ENCODE measurements around the gene RNF167.

RNF167 gene

DNA sequence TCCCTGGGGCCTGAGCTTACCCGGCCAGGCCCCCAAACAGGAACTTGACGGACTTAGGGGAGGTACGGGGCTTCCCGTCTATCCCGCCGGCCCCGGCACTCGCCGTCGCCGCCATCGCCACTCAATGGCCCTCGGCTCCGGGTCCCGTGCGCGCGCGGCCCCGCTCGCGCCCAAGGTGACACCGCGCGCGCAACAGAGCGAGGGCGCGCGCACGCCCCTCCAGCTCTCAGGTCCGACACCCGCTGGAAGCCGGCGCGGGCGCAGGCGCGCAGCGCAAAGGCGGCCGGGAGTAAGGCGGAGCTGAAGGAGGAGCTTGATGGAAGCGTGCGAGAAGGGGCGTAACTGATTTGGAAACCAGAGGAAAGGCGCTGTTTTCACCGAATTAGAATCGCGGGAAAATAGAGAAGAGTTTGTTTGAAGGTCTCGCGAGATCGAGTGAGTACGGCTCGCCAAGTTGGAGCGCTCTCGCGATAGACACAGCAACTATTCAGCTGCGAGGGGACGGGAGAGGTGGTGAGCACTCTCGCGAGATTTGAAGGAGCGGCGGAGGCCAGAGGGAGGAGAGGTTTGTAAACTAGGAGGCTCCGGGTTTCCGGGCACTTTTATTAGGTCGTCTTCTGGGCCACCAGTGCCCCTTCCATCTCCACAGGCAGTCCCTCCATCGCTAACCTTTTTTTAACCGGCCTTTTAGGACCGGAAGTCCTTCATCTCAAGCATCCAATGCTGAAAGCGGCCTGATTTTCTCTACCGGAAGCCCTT, at the start of gene RNF167, which contains the start of gene SLC25A11:
TSS of gene RNF167 (plus strand) at position 473 of the 759 bp plus-strand sequence. CDS start 642 bp downstream, outside the sequence.
TSS of gene SLC25A11 (minus strand) at position 251 of the 759 bp plus-strand sequence. CDS start at position 115, 136 bp downstream.
- peak; percentile 73 to 99 (median 96) for DNase-seq

DNA sequence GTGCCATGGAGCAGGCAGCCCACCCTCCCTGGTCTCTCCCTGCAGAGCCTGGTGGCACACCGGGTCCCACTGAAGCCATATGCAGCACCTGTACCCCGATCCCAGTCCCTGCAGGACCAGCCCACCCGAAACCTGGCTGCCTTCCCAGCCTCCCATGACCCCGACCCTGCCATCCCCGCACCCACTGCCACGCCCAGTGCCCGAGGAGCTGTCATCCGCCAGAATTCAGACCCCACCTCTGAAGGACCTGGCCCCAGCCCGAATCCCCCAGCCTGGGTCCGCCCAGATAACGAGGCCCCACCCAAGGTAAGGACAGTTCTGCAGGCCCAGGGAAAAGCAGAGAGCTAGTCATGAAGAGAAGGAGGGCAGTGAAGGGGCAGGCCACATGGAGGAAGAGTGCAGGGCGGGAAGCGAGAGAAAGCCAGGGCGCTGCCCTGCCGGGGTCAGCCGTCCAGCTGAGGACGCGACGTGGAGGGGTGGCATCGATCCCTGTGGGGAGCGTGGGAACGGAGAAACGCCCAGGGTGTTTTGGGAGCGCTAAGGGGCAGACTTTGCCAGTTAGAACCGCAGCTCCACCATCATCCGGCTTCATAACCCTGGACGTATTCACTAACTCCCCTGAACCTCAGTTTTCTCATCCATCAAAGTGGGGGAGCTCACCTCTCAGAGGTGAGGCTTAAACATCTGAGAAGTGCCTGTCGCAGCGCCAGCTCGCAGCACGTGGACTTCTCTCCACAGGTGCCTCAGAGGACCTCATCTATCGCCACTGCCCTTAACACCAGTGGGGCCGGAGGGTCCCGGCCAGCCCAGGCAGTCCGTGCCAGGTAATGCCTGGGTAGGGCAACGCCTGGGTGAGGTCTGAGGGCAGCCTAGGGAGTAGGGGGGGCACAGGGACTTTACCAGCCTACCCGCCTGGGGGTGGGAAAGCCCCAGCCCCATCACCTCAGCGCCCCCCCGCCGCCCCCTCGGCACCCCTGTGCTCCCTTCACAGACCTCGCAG, 48.4 kb upstream of the RNF167 start:
- DNase-seq = no peak

DNA sequence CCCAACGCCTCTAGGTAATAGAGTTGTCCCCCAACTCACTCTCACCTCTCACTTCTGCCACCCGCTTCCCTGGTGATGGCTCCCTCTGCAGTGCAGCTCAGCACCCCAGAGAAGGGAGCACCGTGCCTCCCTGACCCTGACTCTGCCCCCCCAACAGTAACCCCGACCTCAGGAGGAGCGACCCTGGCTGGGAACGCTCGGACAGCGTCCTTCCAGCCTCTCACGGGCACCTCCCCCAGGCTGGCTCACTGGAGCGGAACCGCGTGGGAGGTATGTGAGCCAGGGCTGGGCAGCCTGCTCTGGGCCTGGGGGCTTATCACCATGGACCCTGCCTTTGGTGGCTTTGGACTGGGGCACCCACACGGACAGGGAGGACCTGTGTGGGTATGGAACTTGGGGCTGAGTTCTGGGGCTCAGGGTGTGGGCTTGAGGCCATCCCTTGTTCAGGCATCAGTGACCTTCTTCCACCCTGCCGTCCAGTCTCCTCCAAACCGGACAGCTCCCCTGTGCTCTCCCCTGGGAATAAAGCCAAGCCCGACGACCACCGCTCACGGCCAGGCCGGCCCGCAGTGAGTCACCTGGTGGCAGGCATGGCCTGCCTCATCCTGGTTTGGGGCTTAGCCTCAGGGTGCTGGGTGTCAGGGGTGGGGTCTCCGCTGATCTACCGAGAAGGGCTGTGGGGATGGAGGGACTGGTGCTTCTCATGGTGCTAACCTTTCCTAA, 47.4 kb upstream of the RNF167 start:
- DNase-seq = no peak

DNA sequence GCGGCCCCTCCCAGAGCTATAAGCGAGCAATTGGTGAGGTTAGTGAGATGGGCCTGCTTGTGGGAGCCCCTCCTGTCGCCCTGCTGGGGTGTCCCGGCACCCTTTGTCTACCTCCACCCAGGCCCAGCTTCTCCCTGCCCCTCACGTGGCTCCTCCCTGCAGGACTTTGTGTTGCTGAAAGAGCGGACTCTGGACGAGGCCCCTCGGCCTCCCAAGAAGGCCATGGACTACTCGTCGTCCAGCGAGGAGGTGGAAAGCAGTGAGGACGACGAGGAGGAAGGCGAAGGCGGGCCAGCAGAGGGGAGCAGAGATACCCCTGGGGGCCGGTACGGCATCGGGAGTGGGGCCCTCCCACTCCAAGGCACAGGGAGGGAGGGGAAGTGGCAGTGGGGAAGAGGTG, 46.8 kb upstream of the RNF167 start:
- DNase-seq = no peak

DNA sequence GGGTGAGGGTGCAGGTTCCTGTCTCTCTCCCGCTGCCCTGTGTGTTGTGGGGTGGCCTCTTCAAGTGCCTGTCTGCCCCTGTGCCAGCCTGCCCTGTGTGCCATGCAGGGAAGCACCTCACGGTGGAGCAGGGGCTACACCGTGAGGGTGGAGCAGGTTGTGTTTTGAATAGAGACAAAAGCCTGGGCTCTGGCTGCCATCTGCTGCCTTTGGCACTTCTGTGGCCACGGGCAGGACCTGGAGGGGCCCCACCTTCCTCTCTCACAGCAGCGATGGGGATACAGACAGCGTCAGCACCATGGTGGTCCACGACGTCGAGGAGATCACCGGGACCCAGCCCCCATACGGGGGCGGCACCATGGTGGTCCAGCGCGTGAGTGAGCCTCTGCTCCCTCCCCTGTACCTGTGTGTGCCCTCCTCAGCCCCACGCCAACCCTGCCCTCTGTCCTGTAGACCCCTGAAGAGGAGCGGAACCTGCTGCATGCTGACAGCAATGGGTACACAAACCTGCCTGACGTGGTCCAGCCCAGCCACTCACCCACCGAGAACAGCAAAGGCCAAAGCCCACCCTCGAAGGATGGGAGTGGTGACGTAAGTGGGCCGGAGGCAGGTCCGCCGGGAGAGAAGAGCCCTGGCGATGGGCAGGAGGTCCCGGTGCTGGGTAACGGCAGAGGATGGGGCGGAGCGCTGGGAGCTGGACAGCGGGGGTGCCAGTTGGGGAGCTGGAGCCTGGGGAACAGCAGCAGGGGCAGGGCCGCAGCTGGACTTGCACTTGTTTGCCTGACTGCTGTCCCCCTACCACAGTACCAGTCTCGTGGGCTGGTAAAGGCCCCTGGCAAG, 46.1 kb upstream of the RNF167 start:
- no peak for DNase-seq

DNA sequence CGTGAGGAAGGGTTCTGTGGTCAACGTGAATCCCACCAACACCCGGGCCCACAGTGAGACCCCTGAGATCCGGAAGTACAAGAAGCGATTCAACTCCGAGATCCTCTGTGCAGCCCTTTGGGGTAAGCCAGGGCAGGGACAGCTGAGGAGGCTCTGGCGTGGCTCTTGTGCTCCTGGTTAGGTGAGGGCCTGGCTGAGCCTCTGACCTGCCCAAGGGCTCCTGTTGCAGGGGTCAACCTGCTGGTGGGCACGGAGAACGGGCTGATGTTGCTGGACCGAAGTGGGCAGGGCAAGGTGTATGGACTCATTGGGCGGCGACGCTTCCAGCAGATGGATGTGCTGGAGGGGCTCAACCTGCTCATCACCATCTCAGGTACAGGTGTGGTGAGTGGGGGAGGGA, 44.9 kb upstream of the RNF167 start:
- no peak for DNase-seq

DNA sequence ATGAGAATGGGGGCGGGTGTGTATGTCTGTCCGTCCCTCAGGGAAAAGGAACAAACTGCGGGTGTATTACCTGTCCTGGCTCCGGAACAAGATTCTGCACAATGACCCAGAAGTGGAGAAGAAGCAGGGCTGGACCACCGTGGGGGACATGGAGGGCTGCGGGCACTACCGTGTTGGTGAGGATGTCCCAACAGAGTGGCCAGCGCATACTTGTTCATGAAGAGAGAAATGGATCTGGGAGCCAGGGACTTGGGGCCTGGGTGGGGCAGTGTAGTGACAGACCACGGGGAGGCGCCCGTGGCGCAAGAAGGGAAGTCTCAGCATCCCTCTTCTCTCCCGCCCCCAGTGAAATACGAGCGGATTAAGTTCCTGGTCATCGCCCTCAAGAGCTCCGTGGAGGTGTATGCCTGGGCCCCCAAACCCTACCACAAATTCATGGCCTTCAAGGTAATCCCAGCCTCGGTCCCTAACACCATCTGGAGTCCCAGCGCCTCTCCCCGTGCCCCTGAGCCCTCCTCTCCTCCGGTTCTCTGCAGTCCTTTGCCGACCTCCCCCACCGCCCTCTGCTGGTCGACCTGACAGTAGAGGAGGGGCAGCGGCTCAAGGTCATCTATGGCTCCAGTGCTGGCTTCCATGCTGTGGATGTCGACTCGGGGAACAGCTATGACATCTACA, 44.3 kb upstream of the RNF167 start:
- no peak for DNase-seq

DNA sequence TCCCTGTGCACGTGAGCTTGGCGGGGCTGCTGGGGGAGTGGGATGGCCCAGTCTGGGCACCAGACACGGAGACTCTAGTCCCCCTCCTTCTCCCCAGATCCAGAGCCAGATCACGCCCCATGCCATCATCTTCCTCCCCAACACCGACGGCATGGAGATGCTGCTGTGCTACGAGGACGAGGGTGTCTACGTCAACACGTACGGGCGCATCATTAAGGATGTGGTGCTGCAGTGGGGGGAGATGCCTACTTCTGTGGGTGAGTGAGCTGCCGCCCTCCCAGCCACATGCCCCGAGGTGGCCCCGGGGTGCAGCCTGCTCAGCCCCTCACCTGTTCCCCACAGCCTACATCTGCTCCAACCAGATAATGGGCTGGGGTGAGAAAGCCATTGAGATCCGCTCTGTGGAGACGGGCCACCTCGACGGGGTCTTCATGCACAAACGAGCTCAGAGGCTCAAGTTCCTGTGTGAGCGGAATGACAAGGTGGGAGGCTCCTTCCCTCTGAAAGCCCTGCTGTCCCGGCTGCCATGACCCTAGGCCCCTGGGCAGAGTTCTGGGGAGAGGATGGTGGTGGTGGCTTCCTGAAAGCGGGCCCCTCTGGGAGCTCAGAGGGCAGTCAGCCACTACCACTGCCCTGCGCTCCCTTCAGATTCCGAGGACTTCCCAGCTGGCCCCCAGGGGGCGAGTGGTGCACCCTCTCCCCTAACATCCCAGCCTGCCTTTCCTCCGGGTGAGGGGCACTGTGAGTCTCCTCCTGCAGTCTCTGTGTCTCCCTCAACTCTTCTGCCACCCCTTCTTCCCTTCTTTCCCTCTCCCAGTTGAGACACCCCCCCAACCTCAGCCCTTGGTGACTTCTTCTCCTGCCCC, 43.5 kb upstream of the RNF167 start:
- no peak for DNase-seq

DNA sequence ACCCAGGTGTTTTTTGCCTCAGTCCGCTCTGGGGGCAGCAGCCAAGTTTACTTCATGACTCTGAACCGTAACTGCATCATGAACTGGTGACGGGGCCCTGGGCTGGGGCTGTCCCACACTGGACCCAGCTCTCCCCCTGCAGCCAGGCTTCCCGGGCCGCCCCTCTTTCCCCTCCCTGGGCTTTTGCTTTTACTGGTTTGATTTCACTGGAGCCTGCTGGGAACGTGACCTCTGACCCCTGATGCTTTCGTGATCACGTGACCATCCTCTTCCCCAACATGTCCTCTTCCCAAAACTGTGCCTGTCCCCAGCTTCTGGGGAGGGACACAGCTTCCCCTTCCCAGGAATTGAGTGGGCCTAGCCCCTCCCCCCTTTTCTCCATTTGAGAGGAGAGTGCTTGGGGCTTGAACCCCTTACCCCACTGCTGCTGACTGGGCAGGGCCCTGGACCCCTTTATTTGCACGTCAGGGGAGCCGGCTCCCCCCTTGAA, 42.8 kb upstream of the RNF167 start:
- no peak for DNase-seq

DNA sequence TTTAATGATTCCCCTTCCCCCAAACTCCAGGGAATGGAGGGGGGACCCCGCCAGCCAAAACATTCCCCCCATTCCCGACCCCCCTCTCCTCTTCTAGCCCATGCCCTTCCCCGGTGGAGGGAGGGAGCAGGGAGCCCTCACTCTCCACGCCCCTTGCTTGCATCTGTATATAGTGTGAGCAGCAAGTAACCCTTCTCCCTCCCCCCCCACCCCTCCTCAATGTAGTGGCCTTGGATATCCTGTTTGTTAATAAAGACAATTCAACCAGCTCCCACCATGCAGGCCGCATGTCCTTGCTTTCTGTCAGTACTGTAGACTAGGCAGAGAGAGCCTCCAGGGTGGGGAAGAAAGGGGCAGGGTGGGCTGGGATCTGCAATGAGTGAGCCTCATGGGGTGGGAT, 42.3 kb upstream of the RNF167 start:
- no peak for DNase-seq

DNA sequence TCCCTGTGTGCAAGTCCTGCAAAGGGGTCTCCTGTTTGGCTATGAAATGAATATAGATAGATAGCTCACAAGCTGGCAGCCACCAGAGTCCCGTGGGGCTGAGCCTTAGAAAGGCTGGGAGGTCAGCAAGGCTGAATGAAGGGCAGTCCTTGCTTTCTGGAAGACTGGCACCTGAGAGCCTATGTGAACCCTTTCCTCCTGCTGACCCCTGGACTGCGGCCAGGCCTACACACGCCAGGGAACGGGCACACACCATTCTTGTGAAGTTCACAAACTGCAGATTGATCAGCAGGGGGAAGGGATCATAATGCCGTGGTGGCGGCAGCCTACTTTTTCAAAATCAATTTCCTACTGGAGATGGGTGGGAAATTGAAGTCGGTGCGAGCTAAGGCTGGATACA, 41.7 kb upstream of the RNF167 start:
- DNase-seq = no peak

DNA sequence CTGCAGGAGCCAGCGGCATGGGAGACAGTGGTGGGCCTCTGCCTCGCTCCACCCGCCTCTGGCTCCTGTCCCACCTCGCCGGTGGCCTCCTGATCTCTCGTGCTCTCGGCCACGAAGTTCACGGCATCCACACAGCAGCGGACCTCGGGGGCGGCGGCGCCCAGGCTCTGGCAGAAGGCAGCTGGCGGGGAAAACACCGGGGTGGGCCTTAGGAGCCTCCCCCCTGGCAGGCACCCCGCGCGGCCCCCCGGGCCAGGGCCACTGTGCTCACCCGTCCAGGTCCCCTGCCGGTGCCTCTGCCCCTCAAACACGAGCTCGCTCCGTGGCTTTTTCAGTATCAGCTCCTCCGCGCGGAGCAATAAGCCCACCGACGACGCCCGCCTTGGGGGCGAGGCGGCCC, 41.1 kb upstream of the RNF167 start:
- no peak for DNase-seq

DNA sequence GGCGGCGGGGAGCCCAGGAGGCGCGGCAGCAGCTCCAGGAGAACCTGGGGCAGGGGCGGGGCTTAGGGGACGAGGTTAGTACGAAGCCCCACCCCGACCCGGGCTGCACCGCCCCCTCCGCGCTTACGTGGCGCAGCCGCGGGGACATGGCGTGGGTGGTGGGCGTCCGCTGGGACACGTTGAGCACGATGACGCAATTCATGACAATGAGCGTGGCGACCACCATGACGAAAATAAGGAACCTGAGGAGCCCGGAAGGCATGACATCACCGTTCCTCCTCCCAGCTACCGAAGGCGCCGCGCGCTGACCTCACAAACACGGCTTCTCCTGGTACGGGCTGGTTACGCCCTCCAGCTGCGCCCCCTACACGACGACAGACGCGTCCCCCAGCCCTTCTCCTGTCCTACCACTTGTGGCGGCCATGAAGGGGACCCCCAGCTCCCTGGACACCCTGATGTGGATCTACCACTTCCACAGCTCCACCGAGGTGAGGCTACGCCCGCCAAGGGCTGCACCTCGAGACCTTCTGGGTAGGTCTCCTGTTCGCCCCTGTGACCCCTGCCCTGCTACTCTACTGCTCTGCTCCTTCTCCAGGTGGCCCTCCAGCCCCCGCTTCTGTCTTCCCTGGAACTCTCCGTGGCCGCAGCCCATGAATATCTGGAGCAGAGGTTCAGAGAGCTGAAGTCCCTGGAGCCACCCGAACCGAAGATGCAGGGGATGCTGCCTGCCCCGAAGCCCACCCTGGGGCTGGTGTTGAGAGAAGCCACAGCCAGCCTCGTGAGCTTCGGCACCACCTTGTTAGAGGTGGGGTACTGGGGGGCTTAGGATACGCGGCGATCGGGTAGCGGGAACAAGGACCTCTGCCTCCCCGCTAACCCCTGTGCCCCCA, 40.5 kb upstream of the RNF167 start, which contains the start of gene C17orf107:
TSS of gene C17orf107 (plus strand) at position 196 of the 890 bp plus-strand sequence. CDS start at position 423, 227 bp downstream.
- peak in 9 of 14 donors; percentile 15 to 54 (median 26) for DNase-seq

DNA sequence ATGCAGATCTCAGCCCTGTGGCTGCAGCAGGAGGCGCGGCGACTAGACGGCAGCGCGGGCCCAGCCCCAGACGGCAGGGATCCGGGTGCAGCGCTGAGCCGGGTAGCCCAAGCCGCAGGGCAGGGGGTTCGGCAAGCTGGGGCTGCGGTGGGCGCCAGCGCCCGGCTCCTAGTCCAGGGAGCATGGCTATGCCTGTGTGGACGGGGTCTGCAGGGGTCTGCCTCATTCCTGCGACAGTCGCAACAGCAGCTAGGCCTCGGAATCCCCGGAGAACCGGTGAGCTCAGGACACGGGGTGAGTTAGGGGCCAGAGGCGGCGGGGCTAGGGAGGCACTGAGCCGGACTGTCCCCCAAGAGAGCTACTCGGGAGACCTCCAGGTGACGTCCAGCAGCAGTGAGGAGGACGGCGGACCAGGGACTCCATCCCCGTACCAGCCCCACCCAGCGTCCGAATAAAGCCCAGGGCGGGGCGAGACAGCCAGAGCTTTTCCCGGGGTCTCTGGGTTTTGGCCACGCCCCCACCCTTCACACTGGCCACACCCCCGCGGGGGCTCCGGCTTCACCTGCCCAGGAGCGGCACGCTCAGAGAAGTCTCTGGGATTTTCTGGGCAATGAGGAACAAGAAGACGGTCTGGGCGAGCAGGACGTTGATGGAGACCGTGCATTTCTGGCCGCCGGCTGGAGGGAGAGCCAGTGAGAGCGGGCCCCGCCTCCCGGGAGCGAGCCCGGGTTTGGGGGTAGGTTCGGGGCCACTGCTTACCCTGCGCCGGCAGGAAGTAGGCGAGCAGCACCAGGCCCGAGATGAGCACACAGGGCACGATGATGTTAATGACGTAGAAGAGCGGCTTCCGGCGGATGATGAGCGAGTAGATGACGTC, 39.6 kb upstream of the RNF167 start:
- DNase-seq = no peak

DNA sequence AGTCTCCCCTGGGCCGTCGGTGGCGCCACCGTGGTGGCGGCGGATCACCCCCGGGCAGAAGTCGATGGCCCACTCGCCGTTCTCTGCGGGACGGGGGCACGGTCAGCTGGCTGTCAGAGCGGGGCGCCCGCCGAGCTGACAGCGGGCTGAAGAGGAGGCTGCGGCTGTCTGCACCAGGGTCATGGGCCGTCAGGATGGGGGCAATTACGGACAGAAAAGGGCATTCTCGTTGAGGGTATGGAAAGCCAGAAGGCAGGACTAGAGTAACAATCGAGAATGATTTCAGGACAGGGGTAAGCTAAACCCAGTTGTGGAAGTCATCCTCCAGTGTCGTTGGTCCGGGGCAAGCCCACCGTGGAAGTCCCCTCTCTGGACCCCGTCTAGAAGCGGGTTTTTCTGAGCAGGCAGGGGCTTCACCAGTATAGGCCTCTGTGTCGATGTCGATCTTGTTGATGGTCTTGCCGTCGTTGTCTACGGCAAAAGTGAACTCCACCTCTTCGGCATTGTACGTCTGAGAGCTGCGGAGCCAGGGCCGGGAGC, 38.9 kb upstream of the RNF167 start:
- no peak for DNase-seq

DNA sequence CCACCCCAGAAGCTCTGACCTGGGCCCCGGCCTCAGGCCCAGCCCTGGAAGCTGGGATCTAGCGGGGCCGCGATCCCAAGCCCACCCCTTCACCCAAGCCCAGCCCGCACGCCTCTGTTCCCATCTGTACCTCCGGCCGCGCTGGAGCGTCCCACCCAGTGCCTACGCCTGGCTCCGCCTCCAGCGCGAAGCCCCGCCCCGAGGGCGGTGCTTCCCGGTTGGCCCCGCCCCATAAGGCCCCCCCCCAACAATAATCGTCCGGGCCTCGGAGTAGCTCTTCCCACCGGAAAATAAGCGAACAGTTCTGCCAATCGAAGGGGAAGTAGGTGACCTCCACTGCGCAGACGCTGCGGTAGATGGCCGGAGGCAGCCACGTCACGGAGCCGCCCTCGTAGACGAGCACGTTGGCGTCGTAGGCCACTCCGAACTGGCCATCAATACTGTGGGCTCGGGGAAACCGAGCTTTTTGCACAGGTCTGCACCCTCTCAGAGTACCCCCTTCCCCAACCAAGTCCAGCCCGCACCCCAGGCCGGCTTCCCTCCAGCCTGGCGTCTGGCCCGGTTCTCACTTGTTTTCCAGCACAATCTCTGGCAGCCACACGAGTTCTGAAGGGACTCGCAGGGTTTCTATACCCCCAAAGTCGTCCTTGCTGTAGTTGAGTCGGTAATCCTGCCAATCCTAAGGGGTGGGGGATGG, 38.3 kb upstream of the RNF167 start:
- peak in 9 of 14 donors; percentile 11 to 79 (median 47) for DNase-seq

DNA sequence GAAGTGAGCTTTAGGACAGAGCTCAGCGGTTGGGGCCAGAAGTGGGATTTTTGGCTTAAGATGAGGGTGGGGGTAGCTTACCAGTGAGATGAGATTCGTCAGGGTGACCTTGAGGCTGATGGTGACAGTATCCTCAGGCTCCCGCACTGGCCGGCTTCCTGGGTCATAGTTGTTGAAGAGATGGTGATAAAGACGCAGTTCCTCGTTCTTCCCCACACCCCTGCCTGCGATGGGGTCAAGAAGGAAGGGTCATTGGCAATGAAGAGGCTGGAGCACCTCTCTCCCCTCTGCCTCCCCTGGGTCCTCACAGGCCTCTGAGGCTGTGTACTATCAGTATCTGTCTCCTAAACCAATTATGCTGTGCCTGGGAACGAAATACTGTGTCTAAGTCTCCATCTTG, 37.5 kb upstream of the RNF167 start:
- DNase-seq = no peak
